Activated CD8-positive, alpha-beta memory T cell treated with anti-CD3 and anti-CD28 coated beads, Interleukin-2, amount 50 U/mL, for 1 hour (primary cell): ENCODE results near the gene FGR.

Experiments
- DNase-seq: peaks from one replicate; pipeline ENCODE4 v3.0.0-alpha.2; 2020; ENCODE audit errors: extremely low read depth

FGR gene

GRCh38 chr1:27567971-27568299 is 67.0 kb downstream of the FGR start:
- DNase-seq, result no peak

GRCh38 chr1:27567146-27567526 is 67.8 kb downstream of the FGR start:
- DNase-seq, result no peak

GRCh38 chr1:27566462-27567145 is 68.4 kb downstream of the FGR start:
- no peak for DNase-seq

GRCh38 chr1:27564710-27565649 is 70.0 kb downstream of the FGR start:
- DNase-seq, result no peak

GRCh38 chr1:27563591-27564471 is 71.2 kb downstream of the FGR start:
- no peak for DNase-seq

GRCh38 chr1:27563341-27563590 is 71.7 kb downstream of the FGR start:
- DNase-seq, result no peak

- no peak for DNase-seq
These were observed 72.2 kb downstream of the FGR start for GRCh38 chr1:27562534-27563340.
